CD4-positive, alpha-beta T cell treated with Interleukin-17A for 1 hour (primary cell): Measurements from ENCODE around the gene TPRN.
A peak's percentile ranks its signal among the peaks of the same experiment; 100 is the strongest.

Source experiments
- DNase-seq: peaks from one replicate; pipeline ENCODE4 v3.0.0-alpha.2; 2020

Gene TPRN

GRCh38 chr9:137206602-137207001 is 6.1 kb upstream of the TPRN start:
- DNase-seq, result no peak

- DNase-seq, result peak; percentile 91
Observed at GRCh38 chr9:137205126-137206069, 4.9 kb upstream of the TPRN start, which contains the start of the genes NDOR1 and TMEM203. TSS of gene NDOR1 (plus strand) at chr9:137205700. CDS start at chr9:137205778, 78 bp downstream. TSS of gene TMEM203 (minus strand) at chr9:137205648. CDS start at chr9:137205414, 234 bp downstream.

GRCh38 chr9:137204731-137205125 is 4.2 kb upstream of the TPRN start:
- no peak for DNase-seq

GRCh38 chr9:137202966-137203365 is 2.4 kb upstream of the TPRN start:
- DNase-seq, result no peak

- no peak for DNase-seq
Observed at GRCh38 chr9:137201205-137201868, 796 bp upstream of the TPRN start.

GRCh38 chr9:137199411-137200121 is 975 bp downstream of the TPRN start:
- no peak for DNase-seq

- DNase-seq, result no peak
Observed at GRCh38 chr9:137198902-137199283, 1.6 kb downstream of the TPRN start.

- no peak for DNase-seq
Observed at GRCh38 chr9:137198051-137198901, 2.3 kb downstream of the TPRN start.

- DNase-seq, result no peak
Observed at GRCh38 chr9:137195525-137196220, 4.9 kb downstream of the TPRN start.

- no peak for DNase-seq
Observed at GRCh38 chr9:137194909-137195308, 5.6 kb downstream of the TPRN start.

- DNase-seq, result no peak
Observed at GRCh38 chr9:137194388-137194787, 6.2 kb downstream of the TPRN start.

- no peak for DNase-seq
Observed at GRCh38 chr9:137193771-137194170, 6.8 kb downstream of the TPRN start.

GRCh38 chr9:137192859-137193258 is 7.7 kb downstream of the TPRN start:
- DNase-seq, result no peak

- no peak for DNase-seq
Observed at GRCh38 chr9:137192448-137192780, 8.1 kb downstream of the TPRN start.

- DNase-seq, result no peak
Observed at GRCh38 chr9:137191691-137192447, 8.7 kb downstream of the TPRN start.

- no peak for DNase-seq
Observed at GRCh38 chr9:137191245-137191644, 9.3 kb downstream of the TPRN start.

- no peak for DNase-seq
Observed at GRCh38 chr9:137190315-137190856, 10.2 kb downstream of the TPRN start.

- no peak for DNase-seq
Observed at GRCh38 chr9:137189297-137190295, 10.9 kb downstream of the TPRN start.
